CD14-positive monocyte (primary cell): Measurements from ENCODE around the gene ZXDC. TPM values are rescaled to one million over a fixed set of nuclear protein-coding genes. Genes with fewer than 3 reads are reported as not detected.

Experiments
- DNase-seq, 3 donors: peaks; one replicate each; pipeline ENCODE4 v3.0.0-alpha.2; 2011 to 2022
- H2AFZ ChIP-seq: 2 replicates; pipeline ENCODE4 v1.6.0; 2012; ENCODE audit warnings: mild to moderate bottlenecking, low read depth, low read length, inconsistent platforms; ENCODE audit not compliant: insufficient read depth, poor library complexity, severe bottlenecking
- H3K27ac ChIP-seq, 2 donors: 1 replicate in 1 of 2; 2 replicates in 1 of 2; pipeline ENCODE4 v1.5.1; 2012 to 2013; ENCODE audit warnings: low read length in 2 of 2, control low read depth in 1 of 2, inconsistent platforms in 1 of 2, low read depth in 1 of 2, mild to moderate bottlenecking in 1 of 2
- H3K27me3 ChIP-seq, 2 donors: one replicate each; pipeline versions ENCODE4 v1.6.0 to v1.6.1; 2011 to 2013; ENCODE audit warnings: low read length in 2 of 2; ENCODE audit not compliant: control insufficient read depth in 2 of 2, insufficient read depth in 2 of 2
- H3K36me3 ChIP-seq, 2 donors: replicated peaks in 1 of 2; 1 replicate in 1 of 2; 2 replicates in 1 of 2; pipeline versions ENCODE4 v1.5.1 to v1.6.1; 2012 to 2013; ENCODE audit warnings: low read length in 2 of 2, control low read depth in 1 of 2, inconsistent platforms in 1 of 2, mild to moderate bottlenecking in 1 of 2; ENCODE audit not compliant: insufficient read depth in 2 of 2, control insufficient read depth in 1 of 2
- H3K4me1 ChIP-seq, 2 donors: 1 replicate in 1 of 2; 2 replicates in 1 of 2; pipeline versions ENCODE4 v1.5.1 to v1.6.1; 2012 to 2013; ENCODE audit warnings: low read length in 2 of 2, control low read depth in 1 of 2, inconsistent platforms in 1 of 2, mild to moderate bottlenecking in 1 of 2, moderate library complexity in 1 of 2; ENCODE audit not compliant: insufficient read depth in 2 of 2, control insufficient read depth in 1 of 2
- H3K4me2 ChIP-seq: replicated peaks from 2 replicates; pipeline ENCODE3; 2012; ENCODE audit warnings: low read length, moderate library complexity, mild to moderate bottlenecking; ENCODE audit not compliant: poor library complexity, severe bottlenecking; ENCODE audit errors: extremely low read depth
- H3K4me3 ChIP-seq, 3 experiments: fragments of 200-600 bp in 1 of 3; sonication (generic) in 1 of 3; replicated peaks in 1 of 3; 1 replicate in 2 of 3; 2 replicates in 1 of 3; pipeline ENCODE4 v1.5.1; 2011 to 2013; ENCODE audit warnings: low read length in 3 of 3, mild to moderate bottlenecking in 3 of 3, control low read depth in 2 of 3, low read depth in 2 of 3, inconsistent platforms in 1 of 3, moderate library complexity in 1 of 3
- H3K79me2 ChIP-seq: 2 replicates; pipeline ENCODE4 v1.6.0; 2012; ENCODE audit warnings: mild to moderate bottlenecking, control low read depth, inconsistent platforms, low read length, moderate library complexity; ENCODE audit not compliant: insufficient read depth
- H3K9ac ChIP-seq: 2 replicates; pipeline ENCODE4 v1.6.0; 2017; ENCODE audit warnings: low read length, mild to moderate bottlenecking; ENCODE audit not compliant: insufficient read depth, poor library complexity, severe bottlenecking
- H3K9me3 ChIP-seq, 2 donors: replicated peaks in 1 of 2; 1 replicate in 1 of 2; 2 replicates in 1 of 2; pipeline versions ENCODE4 v1.5.1 to v1.6.1; 2012 to 2013; ENCODE audit warnings: low read length in 2 of 2, control low read depth in 1 of 2; ENCODE audit not compliant: control insufficient read depth in 1 of 2, insufficient read depth in 1 of 2
- H4K20me1 ChIP-seq: 2 replicates; pipeline ENCODE4 v1.6.0; 2012; ENCODE audit warnings: mild to moderate bottlenecking, low read length, control low read depth, moderate library complexity; ENCODE audit not compliant: insufficient read depth
- H3K27ac Mint-ChIP-seq, 7 donors: one replicate each; pipeline ENCODE4 v1.8.0; 2020; ENCODE audit warnings: mild to moderate bottlenecking in 7 of 7, mixed read lengths in 7 of 7, moderate library complexity in 6 of 7, inconsistent platforms in 2 of 7
- H3K27me3 Mint-ChIP-seq, 3 donors: one replicate each; pipeline ENCODE4 v1.8.0; 2021 to 2022; ENCODE audit warnings: low read depth in 3 of 3, mild to moderate bottlenecking in 3 of 3, mixed read lengths in 3 of 3, moderate library complexity in 3 of 3, inconsistent platforms in 1 of 3
- H3K36me3 Mint-ChIP-seq, 2 donors: one replicate each; pipeline ENCODE4 v1.8.0; 2020; ENCODE audit warnings: mixed read lengths in 2 of 2, inconsistent platforms in 1 of 2, mild to moderate bottlenecking in 1 of 2
- H3K4me1 Mint-ChIP-seq: one replicate; pipeline ENCODE4 v1.8.0; 2020; ENCODE audit warnings: mild to moderate bottlenecking, mixed read lengths
- H3K4me3 Mint-ChIP-seq, 2 donors: one replicate each; pipeline ENCODE4 v1.8.0; 2020; ENCODE audit warnings: mild to moderate bottlenecking in 2 of 2, mixed read lengths in 2 of 2, moderate library complexity in 1 of 2
- H3K9me3 Mint-ChIP-seq, 7 donors: one replicate each; pipeline ENCODE4 v1.8.0; 2020 to 2022; ENCODE audit warnings: mixed read lengths in 7 of 7, mild to moderate bottlenecking in 6 of 7, moderate library complexity in 6 of 7, inconsistent platforms in 2 of 7
- CTCF ChIP-seq: fragments of 200-600 bp; IDR thresholded peaks from one replicate; pipeline ENCODE4 v1.8.0; 2022; ENCODE audit warnings: antibody characterized with exemption, mild to moderate bottlenecking
- WGBS: methylation state at CpG from one replicate; pipeline ENCODE4 v1.1.5; 2013; ENCODE audit warnings: missing lambda C conversion rate; ENCODE audit not compliant: insufficient coverage; 5-methylcytosine and 5-hydroxymethylcytosine counted together
- intact Hi-C, 2 donors: fragments of 100-400 bp; cut with micrococcal nuclease; formaldehyde crosslinking; loops; one replicate each; pipeline versions ENCODE4 v1.15.0 to v1.15.1; 2023
- polyA plus RNA-seq, 3 donors: library from polyadenylated mRNA; depleted of rRNA in 1 of 3; unstranded in 2 of 3; stranded (reverse) in 1 of 3; fragments of 300-500 nt in 2 of 3; fragments of >200 nt in 1 of 3; fragmentation: Illumina TruSeq in 2 of 3; gene quantifications; 1 replicate in 2 of 3; 2 replicates in 1 of 3; pipeline ENCODE4 v1.2.3, GENCODE V29; 2012 to 2021

The ZXDC gene
- polyA plus RNA-seq, 3 donors: 6.3 to 44.8 (median 9.7) TPM

DNA sequence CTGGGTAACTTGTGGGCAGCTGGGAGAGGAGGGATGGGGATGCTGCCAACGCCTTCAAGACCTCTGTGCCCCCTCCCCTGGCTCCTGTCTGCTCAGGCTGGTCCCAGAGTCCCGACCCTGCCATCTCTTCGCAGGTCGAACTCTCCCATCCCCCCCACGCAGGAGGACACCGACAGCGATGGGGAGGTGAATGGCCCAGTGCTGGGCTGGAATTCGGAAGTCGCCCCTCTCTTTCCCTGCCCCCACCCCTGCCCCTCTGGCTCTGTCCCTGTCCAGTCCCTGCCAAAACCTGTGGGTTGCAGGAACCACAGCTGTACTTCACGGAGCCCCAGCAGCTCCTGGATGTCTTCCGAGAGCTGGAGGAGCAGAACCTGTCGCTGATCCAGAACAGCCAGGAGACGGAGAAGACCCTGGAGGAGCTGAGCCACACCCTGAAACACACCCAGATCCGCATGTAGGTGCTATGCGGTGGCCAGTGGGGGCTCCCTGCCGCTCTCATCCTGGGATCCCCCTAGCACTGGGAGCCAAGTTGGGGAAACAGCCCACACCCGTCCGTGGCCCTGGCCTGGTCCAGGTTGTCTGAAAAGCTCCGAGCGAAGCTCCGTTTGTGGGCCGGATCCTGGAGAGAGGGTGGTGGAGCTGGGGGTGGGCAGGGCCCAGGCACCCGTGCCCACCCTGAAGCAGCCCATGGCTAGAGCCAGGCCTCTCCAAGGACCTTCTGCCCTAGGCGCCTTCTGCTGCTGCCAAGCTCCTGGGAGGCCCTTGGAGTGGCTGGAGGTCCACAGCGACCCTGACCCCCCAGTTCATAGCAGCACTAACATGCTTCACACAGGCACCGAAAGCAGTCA, 52.3 kb downstream of the ZXDC start:
- H3K36me3 ChIP-seq: no peaks in the 10 kb centered on the region

GRCh38 chr3:126422571-126423091, 53.1 kb downstream of the ZXDC start:
- no peaks in the 10 kb centered on the region for H3K27me3 ChIP-seq
- H3K36me3 Mint-ChIP-seq: peaks cover 0 to 3% of the 10 kb centered on the region in 2 donors
- H3K79me2 ChIP-seq: no peaks in the 10 kb centered on the region
- no peak overlapping the region for H3K4me2 ChIP-seq
- no peak overlapping the region for H3K27ac ChIP-seq
- peaks cover 7 to 17% (median 15%) of the 10 kb centered on the region in 7 donors for H3K9me3 Mint-ChIP-seq
- no peaks in the 10 kb centered on the region for H3K4me1 ChIP-seq
- no peaks in the 10 kb centered on the region for H3K4me1 Mint-ChIP-seq
- H3K4me3 ChIP-seq: no peak overlapping the region
- H3K36me3 ChIP-seq: no peaks in the 10 kb centered on the region
- peaks cover 8 to 12% of the 10 kb centered on the region in 2 donors for H3K9me3 ChIP-seq
- H2AFZ ChIP-seq: no peak overlapping the region
- TF ChIP-seq CTCF: no peak
- no peak overlapping the region for H3K9ac ChIP-seq
- intact Hi-C loops: no loop called here
- no peak overlapping the region for H3K4me3 Mint-ChIP-seq
- H3K27me3 Mint-ChIP-seq: peaks cover 2 to 13% (median 3%) of the 10 kb centered on the region in 3 donors
- H4K20me1 ChIP-seq: no peaks in the 10 kb centered on the region
- 97% methylated on average over 3 of the region's 4 CpGs for WGBS
- no peak for DNase-seq
- no peak overlapping the region for H3K27ac Mint-ChIP-seq

More for the DNA sequence above, 52.3 kb downstream of the ZXDC start:
- H4K20me1 ChIP-seq: no peaks in the 10 kb centered on the region
- no peak overlapping the region for H3K4me2 ChIP-seq
- intact Hi-C loops: no loop called here
- no peak overlapping the region for H2AFZ ChIP-seq
- no peak overlapping the region for H3K4me3 Mint-ChIP-seq
- H3K27ac Mint-ChIP-seq: no peak overlapping the region
- H3K9me3 Mint-ChIP-seq: peaks cover 9 to 19% (median 15%) of the 10 kb centered on the region in 7 donors
- peaks cover 0 to 3% of the 10 kb centered on the region in 2 donors for H3K36me3 Mint-ChIP-seq
- H3K4me1 Mint-ChIP-seq: no peaks in the 10 kb centered on the region
- 97% methylated on average over 21 of the region's 26 CpGs for WGBS
- H3K27me3 ChIP-seq: no peaks in the 10 kb centered on the region
- H3K9me3 ChIP-seq: peaks cover 8 to 15% of the 10 kb centered on the region in 2 donors
- no peaks in the 10 kb centered on the region for H3K4me1 ChIP-seq
- H3K27ac ChIP-seq: no peak overlapping the region
- H3K79me2 ChIP-seq: no peaks in the 10 kb centered on the region
- DNase-seq: no peak
- H3K9ac ChIP-seq: no peak overlapping the region
- H3K27me3 Mint-ChIP-seq: peaks cover 0 to 6% (median 2%) of the 10 kb centered on the region in 3 donors
- TF ChIP-seq CTCF: no peak
- H3K4me3 ChIP-seq: no peak overlapping the region
